ENCODE measurements around the gene TTC7B. TPM values are rescaled to one million over a fixed set of nuclear protein-coding genes. Genes with fewer than 3 reads are reported as not detected.
A peak's percentile ranks its signal among the peaks of the same experiment; 100 is the strongest.

TTC7B gene
- total RNA-seq, 1 donor from 2014 or later, result 83.7 TPM

DNA sequence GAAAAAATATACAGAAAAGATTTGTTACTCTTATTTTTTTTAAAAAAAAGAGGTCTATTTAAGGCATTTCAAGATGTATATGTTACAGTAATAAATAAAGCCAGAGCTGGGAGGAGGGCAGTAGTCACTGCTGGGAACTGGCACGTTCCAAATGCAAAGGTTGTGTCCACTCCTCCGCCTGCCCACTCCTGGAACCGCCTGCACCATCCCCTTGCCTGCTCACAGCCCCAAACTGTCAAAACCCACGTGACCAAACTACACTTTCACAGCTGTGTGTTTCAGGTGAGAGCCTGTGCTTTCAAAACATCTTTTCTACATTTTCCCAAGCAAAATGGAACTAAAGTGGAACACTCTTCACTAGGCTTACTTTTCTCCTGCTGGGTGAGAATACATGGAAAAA, 160.4 kb downstream of the TTC7B start:
- no peak for DNase-seq (ENCODE audit: extremely low read depth, low read depth, low spot score)

DNA sequence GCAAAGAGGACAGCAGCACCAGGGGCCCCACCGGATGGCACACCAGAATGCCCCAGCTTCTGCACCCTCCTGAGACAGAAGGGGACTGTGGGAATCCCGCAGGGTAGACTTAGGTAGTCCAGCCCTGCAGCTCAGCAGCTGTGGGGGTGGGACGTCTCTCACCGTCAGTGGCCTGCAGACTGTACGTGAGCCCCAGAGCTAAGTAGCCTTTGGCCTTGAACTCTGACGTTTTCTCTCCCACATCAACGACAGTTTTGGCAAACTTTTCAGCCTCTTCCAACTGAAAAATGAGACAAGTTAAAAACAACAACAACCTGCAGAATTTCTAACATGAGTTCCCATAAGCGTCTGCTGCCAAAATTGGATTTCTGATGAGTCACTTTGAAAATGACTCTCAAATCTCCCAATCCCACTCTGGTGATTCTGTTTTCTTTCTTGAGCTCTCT, 161.4 kb downstream of the TTC7B start:
- no peak for DNase-seq (ENCODE audit: extremely low read depth, low read depth, low spot score)

DNA sequence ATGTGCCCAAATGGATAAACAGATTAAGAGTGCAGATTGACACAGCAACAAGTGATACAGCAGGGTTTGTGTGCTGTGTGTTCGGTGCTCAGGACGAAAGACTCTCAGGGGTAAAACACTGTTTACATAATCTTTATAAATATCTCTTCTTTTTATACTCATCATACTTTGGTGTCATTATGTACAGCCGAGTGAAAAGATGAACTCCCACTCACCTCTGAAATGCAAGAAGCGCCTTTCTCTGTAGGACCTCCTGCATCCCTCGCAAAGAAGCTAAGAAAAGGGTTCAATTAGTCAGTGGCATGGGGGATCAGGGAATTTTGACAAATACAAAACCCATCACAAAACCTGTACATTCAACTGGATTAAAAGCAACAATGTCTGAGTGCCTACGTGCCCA, 163.6 kb downstream of the TTC7B start:
- DNase-seq (ENCODE audit: extremely low read depth, low read depth, low spot score), result no peak

DNA sequence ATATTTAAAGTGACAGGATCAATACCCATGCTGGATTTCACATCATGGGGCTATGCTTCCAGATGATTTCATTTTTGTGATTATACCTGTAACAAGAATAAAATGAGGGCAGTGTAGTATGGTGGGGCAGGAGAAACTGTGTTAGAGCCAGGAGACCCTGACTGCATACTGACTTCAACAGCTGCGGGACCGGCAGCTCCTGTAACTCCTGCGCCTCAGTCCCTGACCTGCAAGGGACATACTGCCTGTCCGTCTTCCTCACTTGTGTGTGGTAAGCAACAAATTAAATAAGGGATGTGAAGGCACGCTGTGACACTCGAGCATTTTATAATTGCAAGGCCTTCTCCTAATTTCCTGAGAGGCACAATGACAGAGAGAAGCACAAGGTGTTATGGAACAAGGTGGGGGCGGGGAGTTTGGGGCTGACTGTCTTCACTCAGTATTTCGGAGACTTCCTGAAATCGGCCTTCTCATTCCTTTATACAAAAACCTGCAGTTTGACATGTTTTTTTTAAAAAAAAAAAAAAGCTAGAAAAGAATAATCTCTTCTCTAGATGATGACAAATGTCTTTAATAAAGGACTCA, 164.2 kb downstream of the TTC7B start:
- no peak for DNase-seq (ENCODE audit: extremely low read depth, low read depth, low spot score)

DNA sequence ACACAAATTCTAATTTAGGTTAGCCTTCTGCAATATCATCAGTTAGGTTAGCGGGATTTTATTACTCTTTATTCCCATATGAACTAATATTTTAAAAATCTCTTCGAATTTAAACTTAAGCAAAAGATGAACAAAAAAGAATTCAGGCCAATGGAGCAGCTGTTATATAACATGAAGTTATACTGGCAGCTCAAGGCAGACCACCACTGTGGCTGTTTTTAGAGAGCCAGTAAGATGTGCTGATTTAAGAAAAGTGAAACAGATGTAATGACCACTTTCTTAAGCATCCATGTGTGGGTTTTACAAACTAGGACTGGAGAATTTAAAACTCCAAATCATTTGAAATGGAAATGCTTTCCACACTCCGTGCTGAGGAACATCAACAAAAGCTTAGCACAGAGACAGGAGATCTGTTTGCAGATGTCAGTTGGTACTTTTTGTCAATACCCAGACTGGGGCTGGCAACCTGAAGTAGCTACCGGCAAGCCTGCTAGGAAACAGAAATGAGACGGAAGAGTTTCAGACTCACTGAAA, 164.9 kb downstream of the TTC7B start:
- no peak for DNase-seq (ENCODE audit: extremely low read depth, low read depth, low spot score)

DNA sequence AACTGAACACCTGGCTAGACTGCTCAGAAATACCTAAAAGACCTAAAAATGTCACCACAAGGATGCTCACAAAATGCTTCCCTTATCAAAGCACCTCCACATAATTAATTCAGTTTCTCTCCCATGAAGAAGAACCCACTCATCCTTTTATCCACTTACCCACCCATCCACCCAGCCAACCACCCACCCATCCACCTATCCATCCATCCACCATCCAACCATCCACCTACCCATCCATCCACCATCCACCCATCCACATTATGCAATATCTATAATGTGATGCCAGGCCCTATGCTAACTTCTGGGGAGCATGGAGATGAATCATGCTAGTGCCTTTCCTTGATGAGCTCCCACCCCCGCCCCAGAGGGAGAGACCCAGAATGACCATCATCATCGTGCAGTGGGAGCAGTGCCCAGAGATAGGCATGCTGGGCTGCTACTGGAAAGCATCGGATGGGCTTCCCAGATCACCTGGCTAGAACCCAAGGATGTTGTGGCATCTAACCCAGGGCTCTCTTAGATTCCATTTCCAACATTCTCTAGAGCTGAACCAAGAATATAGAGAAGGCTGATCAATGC, 166.6 kb downstream of the TTC7B start:
- no peak for DNase-seq (ENCODE audit: extremely low read depth, low read depth, low spot score)

DNA sequence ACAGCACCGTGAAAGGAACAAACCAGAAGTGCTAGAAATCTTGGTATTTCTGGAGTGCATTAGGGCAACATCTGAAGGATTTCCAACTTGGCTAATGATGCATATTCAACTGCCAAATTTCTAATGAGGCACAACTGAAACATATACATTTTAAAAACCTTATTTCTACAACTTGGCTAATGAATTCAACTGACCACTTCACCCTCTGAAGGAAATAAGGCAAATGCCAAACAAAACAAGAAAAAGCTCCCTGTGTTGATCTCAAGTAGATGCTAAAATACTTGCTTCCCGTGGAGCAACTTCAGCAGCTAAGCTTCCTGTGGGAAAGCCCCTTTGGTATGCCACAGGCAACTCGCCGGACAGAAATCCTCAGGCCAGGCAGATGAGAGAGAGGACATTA, 167.1 kb downstream of the TTC7B start:
- DNase-seq (ENCODE audit: extremely low read depth, low read depth, low spot score), result no peak

DNA sequence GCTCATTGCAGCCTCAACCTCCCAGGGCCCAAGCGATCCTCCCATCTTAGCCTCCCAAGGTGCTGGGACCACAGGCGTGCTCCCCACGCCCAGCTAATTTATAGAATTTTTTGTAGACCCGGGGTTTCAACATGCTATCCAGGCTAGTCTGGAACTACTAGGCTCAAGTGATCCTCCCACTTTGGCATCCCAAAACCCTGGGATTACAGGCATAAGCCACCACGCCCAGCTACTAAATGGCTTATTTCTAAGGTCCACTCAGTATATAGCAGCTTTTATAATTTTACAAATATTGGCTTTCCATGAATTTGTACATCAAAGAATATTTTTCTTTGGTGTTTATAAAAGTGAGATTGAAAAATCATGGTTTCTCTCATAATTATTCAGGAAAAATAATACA, 167.8 kb downstream of the TTC7B start:
- DNase-seq (ENCODE audit: extremely low read depth, low read depth, low spot score), result no peak

DNA sequence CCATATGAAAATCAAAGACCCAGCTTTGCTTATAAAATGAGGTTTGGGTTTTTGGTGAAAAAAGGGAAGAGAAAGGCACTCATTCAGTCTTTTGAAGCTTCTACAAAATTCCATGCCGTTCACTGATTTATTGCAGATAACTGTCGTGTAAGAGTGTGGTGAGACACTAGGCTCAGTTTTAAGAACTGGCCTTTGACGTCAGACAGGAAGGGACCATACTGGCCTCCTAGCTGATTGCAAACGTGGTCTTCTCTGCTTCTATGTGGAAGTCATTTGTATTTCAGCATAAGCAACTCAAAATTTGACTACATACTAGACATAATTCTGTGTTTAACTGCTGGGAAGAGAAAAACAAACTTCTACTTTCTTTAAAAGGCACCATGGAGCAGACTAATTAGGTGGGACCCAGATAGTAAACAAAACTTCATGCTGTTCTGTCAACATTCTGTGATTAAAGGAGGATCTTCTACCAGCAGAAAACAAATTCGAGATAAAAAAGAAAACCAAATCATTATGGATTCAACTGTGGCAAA, 168.7 kb downstream of the TTC7B start:
- DNase-seq (ENCODE audit: extremely low read depth, low read depth, low spot score), result no peak

DNA sequence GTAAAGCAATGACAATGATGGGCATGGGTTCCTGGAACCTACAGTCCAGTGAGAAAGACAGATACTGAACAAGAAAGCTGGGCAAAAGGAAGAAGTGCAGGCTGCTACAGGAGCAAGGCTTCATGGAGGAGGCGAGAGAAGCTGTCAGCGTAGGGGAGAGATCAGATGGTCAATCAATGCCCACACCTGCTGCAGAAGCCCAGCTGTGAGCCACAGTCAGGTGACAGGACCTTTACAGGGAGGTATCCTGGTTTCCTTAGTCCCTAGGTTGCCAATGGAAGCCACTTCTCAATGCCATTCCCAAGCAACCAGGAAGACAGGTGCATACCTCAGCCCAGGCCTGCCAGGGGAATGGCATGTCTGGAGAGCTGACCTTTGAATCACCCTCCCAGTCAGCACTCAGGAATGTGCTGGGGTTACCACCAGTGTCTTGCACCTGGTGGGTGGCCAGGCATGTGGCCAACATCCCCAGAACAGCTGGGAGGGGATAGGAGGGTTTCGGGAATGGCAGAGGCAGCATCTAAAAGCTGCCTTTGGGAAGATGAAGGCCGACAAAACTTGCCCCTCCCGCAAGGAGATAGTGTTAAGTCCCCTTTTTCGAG, 170.3 kb downstream of the TTC7B start:
- no peak for DNase-seq (ENCODE audit: extremely low read depth, low read depth, low spot score)

DNA sequence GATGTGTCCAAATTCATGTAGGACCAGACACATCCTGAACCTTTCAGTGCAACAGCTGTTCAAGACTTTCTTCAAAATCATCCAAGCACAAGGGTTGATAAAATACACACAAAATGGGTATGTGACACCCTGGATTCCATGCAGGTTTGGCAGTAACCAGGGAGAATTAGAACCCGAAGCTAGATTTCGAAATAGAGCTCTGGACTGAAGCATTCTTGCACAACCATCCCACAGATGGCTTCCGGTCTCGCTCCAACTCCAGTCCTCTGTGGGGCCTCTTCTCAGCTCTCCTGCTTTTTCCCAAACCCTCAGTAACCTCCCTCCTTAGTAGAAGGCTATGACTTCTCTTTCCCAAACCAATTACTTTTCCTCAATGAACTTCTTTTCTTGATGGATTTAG, 171.3 kb downstream of the TTC7B start:
- DNase-seq (ENCODE audit: extremely low read depth, low read depth, low spot score), result no peak

DNA sequence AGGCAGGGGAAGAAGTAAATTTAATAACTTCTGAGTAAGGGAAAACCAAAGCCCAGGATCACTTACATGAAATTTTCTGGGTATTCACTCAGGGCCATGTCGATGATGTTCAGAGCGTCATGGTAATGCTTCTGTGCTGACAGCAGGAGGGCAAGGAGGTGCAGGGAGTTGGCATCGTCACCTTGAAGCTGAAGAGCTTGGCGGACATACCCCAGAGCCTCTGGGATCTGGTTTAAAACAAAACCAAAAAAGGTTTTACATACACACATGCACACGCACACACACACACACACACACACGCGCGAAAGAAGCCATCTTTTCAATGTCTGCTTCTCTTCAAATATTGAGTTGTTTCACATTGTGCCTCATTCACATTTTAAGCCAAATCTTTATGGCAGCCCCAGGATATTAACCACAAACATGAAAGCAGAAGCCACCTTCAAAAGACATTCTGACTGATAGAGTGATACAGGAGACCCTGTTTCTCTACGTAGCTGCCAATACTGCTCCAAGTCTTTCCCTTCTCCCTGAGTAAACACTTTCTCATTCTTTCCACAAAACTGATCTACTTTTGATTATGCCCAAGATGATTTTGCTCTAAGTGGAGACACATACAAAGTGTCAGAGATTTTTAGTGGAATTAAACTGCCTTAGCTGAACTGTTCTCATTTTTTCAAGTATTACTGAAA, 172.1 kb downstream of the TTC7B start:
- DNase-seq (ENCODE audit: extremely low read depth, low read depth, low spot score), result no peak

DNA sequence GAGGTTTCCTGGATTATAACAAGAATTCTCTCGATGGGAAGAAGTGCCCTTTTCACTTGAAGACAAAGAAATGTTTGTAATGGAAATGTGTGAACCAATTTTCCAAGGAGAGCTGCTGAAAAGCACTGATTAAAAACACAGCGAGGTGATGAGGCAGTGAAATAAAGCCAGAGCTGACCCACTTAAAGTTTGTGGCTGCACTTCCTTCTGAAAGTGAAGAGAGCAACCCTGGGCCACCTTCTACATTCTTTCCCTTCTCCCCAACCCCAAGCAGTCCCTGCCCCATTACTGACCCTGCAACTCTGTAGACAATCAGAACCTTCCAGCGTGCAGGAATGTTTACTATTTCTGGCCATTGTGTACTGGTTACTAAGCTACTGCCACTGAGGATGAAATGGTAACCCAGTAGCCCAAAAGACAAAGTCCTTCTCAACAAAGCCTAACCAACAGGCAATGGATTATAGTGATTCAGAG, 173.9 kb downstream of the TTC7B start:
- peak; percentile 36 for DNase-seq (ENCODE audit: extremely low read depth, low read depth, low spot score)

DNA sequence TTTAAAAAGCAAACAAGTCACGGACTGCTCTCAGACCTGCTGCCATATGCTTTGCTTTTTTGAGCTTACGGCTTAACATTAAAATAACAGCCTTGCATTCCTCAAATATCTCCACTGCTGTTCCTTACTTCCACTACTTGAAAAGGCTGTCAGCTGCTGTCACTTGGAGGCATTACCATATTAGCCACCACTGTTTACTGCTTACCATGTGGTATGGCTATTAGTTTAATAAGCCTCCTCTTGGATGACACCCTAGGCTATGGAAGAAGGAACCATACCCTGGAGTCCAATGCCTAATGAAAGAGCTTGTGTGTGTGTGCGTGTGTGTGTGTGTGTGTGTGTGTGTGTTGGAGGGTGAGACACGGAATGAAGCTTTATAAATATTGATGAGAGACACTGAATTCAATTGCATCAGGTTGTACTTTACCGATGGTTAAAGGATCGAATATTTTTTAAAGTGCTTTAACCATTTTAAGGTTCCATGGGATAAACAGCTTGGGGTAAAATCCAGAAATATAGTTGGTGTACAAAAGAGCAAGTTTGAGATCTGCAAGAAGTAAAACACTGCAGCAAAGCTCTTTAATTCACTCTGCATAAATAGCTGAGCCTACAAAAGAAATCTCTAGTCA, 174.5 kb downstream of the TTC7B start:
- no peak for DNase-seq (ENCODE audit: extremely low read depth, low read depth, low spot score)

DNA sequence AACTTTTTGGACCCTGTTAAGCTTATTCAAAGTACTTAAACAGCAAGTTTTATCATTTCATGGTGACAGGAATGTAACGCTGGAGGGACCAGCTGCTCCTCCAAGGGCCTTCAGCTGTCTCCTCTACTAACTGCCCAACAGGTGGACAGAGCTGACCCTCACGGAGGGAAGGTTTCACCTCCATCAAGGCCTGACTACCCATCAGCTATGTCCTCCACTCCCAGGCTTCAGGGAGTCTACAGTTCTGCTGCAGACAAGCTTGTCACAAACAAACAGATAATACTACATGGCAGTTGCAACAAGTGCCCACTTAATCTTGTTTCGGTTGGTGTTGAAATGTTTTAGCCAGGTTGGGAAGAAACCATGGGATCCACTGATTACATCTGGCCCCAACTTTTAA, 175.1 kb downstream of the TTC7B start:
- DNase-seq (ENCODE audit: extremely low read depth, low read depth, low spot score), result no peak

DNA sequence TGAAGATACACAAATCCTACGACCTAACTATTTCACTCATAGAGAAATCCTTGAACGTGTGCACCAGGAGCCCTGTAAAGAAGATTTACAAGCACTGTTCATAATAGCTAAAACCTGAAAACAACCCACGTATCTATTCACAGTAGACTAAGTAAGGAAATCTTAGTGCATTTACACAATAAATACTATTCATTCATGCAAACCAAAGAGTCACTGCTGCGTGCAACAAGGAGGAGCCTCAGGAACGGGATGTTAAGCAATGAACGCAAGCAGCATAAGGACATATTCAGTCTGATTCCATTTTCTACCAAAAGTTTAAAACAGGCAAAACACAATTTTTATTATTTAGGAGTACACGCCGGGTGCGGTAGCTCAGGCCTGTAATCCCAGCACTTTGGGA, 176.6 kb downstream of the TTC7B start:
- DNase-seq (ENCODE audit: extremely low read depth, low read depth, low spot score), result no peak

DNA sequence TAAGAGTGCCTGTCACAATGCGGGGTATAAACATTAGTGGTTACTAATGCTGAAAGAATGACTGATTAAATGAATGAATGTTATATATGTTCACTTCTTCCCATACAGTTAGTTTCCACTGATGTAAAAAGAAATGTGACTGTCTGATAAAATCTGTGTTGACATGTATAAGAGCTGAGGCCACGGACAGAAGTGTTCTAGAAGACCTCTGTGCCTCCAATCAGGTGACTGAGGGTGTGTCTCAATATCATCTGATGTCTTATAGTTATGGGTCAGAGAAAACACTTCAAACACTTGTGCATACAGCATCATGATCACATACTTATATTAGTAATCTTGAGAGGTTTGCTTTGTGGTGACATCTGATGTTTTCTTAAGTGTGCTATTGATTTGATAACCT, 183.4 kb downstream of the TTC7B start:
- DNase-seq (ENCODE audit: extremely low read depth, low read depth, low spot score), result no peak

DNA sequence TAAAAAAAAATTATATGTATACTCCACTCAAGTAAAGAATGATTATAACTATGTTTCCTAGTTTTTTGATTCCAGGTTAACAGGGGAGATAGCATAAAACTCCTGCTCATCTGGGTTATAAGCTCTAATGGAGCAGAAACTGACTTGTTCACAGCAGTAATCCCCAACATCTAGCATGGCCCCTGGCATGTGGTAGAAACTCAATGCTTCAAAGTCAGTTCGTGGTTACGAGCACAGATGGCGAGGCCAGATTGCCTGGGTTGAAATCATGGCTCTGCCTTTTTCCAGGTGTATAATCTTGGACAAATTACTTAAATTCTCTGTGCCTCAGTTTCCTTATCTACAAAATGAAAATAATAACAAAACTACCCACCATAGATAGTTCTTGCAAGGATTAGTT, 183.8 kb downstream of the TTC7B start:
- DNase-seq (ENCODE audit: extremely low read depth, low read depth, low spot score), result no peak

DNA sequence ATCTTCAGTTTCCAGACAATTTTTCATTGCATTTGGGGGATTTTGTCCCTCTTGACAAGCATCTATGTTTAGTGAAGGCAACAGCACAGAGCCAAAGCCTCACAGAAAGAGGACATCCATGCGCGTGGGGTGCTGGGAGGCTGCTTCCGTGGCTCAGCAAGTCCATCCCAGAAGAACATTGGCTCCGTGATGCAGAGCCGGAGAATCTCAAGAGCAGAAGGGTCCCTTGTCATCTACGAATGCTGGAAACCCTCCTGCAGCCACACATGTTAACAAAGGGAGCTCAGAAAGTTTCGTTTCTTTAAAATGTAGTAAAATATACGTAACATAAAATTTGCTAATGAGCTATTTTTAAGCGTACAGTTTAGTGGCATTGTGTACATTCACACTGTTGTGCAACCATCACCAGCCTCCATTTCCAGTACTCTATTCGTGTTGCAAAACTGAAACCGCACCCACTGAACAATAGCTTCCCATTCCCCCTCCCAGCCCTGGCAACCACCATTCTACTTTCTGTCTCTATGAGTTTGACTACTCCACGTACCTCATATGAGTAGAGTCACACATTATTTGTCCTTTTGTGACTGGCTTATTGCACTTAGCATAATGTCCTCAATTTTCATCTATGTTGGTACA, 185.9 kb downstream of the TTC7B start:
- no peak for DNase-seq (ENCODE audit: extremely low read depth, low read depth, low spot score)

DNA sequence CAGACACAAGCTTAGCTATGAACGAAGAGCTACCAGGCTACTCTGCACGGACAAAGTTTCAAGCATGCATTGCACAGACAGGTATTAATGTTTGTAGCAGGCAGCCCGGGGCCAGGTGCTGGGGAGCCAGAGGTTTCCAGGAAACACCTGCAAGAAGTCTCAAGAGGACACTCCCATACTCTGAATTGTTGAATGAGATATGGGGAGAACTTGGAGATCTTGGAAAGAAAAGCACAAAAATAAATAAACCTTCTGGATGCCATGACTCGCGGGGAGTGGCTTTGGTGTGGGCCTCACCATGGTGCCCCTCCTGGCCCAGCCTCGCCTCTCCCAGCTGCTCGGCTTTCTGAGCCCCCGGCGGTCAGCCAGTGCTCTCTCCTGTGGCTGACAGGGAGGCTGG, 186.8 kb downstream of the TTC7B start:
- DNase-seq (ENCODE audit: extremely low read depth, low read depth, low spot score), result no peak

Data from glomerular endothelial cell (primary cell).